CD14-positive monocyte (primary cell): ENCODE data around the gene PAPPA2. TPM values are rescaled to one million over a fixed set of nuclear protein-coding genes. Genes with fewer than 3 reads are reported as not detected.

ENCODE experiments used
- DNase-seq, 3 donors: peaks; one replicate each; pipeline ENCODE4 v3.0.0-alpha.2; 2011 to 2022
- H2AFZ ChIP-seq: 2 replicates; pipeline ENCODE4 v1.6.0; 2012; ENCODE audit warnings: mild to moderate bottlenecking, low read depth, low read length, inconsistent platforms; ENCODE audit not compliant: insufficient read depth, poor library complexity, severe bottlenecking
- H3K27ac ChIP-seq, 2 donors: 1 replicate in 1 of 2; 2 replicates in 1 of 2; pipeline ENCODE4 v1.5.1; 2012 to 2013; ENCODE audit warnings: low read length in 2 of 2, control low read depth in 1 of 2, inconsistent platforms in 1 of 2, low read depth in 1 of 2, mild to moderate bottlenecking in 1 of 2
- H3K27me3 ChIP-seq, 2 donors: one replicate each; pipeline versions ENCODE4 v1.6.0 to v1.6.1; 2011 to 2013; ENCODE audit warnings: low read length in 2 of 2; ENCODE audit not compliant: control insufficient read depth in 2 of 2, insufficient read depth in 2 of 2
- H3K36me3 ChIP-seq, 2 donors: replicated peaks in 1 of 2; 1 replicate in 1 of 2; 2 replicates in 1 of 2; pipeline versions ENCODE4 v1.5.1 to v1.6.1; 2012 to 2013; ENCODE audit warnings: low read length in 2 of 2, control low read depth in 1 of 2, inconsistent platforms in 1 of 2, mild to moderate bottlenecking in 1 of 2; ENCODE audit not compliant: insufficient read depth in 2 of 2, control insufficient read depth in 1 of 2
- H3K4me1 ChIP-seq, 2 donors: 1 replicate in 1 of 2; 2 replicates in 1 of 2; pipeline versions ENCODE4 v1.5.1 to v1.6.1; 2012 to 2013; ENCODE audit warnings: low read length in 2 of 2, control low read depth in 1 of 2, inconsistent platforms in 1 of 2, mild to moderate bottlenecking in 1 of 2, moderate library complexity in 1 of 2; ENCODE audit not compliant: insufficient read depth in 2 of 2, control insufficient read depth in 1 of 2
- H3K4me2 ChIP-seq: replicated peaks from 2 replicates; pipeline ENCODE3; 2012; ENCODE audit warnings: low read length, moderate library complexity, mild to moderate bottlenecking; ENCODE audit not compliant: poor library complexity, severe bottlenecking; ENCODE audit errors: extremely low read depth
- H3K4me3 ChIP-seq, 3 experiments: fragments of 200-600 bp in 1 of 3; sonication (generic) in 1 of 3; replicated peaks in 1 of 3; 1 replicate in 2 of 3; 2 replicates in 1 of 3; pipeline ENCODE4 v1.5.1; 2011 to 2013; ENCODE audit warnings: low read length in 3 of 3, mild to moderate bottlenecking in 3 of 3, control low read depth in 2 of 3, low read depth in 2 of 3, inconsistent platforms in 1 of 3, moderate library complexity in 1 of 3
- H3K79me2 ChIP-seq: 2 replicates; pipeline ENCODE4 v1.6.0; 2012; ENCODE audit warnings: mild to moderate bottlenecking, control low read depth, inconsistent platforms, low read length, moderate library complexity; ENCODE audit not compliant: insufficient read depth
- H3K9ac ChIP-seq: 2 replicates; pipeline ENCODE4 v1.6.0; 2017; ENCODE audit warnings: low read length, mild to moderate bottlenecking; ENCODE audit not compliant: insufficient read depth, poor library complexity, severe bottlenecking
- H3K9me3 ChIP-seq, 2 donors: replicated peaks in 1 of 2; 1 replicate in 1 of 2; 2 replicates in 1 of 2; pipeline versions ENCODE4 v1.5.1 to v1.6.1; 2012 to 2013; ENCODE audit warnings: low read length in 2 of 2, control low read depth in 1 of 2; ENCODE audit not compliant: control insufficient read depth in 1 of 2, insufficient read depth in 1 of 2
- H4K20me1 ChIP-seq: 2 replicates; pipeline ENCODE4 v1.6.0; 2012; ENCODE audit warnings: mild to moderate bottlenecking, low read length, control low read depth, moderate library complexity; ENCODE audit not compliant: insufficient read depth
- H3K27ac Mint-ChIP-seq, 7 donors: one replicate each; pipeline ENCODE4 v1.8.0; 2020; ENCODE audit warnings: mild to moderate bottlenecking in 7 of 7, mixed read lengths in 7 of 7, moderate library complexity in 6 of 7, inconsistent platforms in 2 of 7
- H3K27me3 Mint-ChIP-seq, 3 donors: one replicate each; pipeline ENCODE4 v1.8.0; 2021 to 2022; ENCODE audit warnings: low read depth in 3 of 3, mild to moderate bottlenecking in 3 of 3, mixed read lengths in 3 of 3, moderate library complexity in 3 of 3, inconsistent platforms in 1 of 3
- H3K36me3 Mint-ChIP-seq, 2 donors: one replicate each; pipeline ENCODE4 v1.8.0; 2020; ENCODE audit warnings: mixed read lengths in 2 of 2, inconsistent platforms in 1 of 2, mild to moderate bottlenecking in 1 of 2
- H3K4me1 Mint-ChIP-seq: one replicate; pipeline ENCODE4 v1.8.0; 2020; ENCODE audit warnings: mild to moderate bottlenecking, mixed read lengths
- H3K4me3 Mint-ChIP-seq, 2 donors: one replicate each; pipeline ENCODE4 v1.8.0; 2020; ENCODE audit warnings: mild to moderate bottlenecking in 2 of 2, mixed read lengths in 2 of 2, moderate library complexity in 1 of 2
- H3K9me3 Mint-ChIP-seq, 7 donors: one replicate each; pipeline ENCODE4 v1.8.0; 2020 to 2022; ENCODE audit warnings: mixed read lengths in 7 of 7, mild to moderate bottlenecking in 6 of 7, moderate library complexity in 6 of 7, inconsistent platforms in 2 of 7
- CTCF ChIP-seq: fragments of 200-600 bp; IDR thresholded peaks from one replicate; pipeline ENCODE4 v1.8.0; 2022; ENCODE audit warnings: antibody characterized with exemption, mild to moderate bottlenecking
- whole genome bisulfite sequencing: methylation state at CpG from one replicate; pipeline ENCODE4 v1.1.5; 2013; ENCODE audit warnings: missing lambda C conversion rate; ENCODE audit not compliant: insufficient coverage; 5-methylcytosine and 5-hydroxymethylcytosine counted together
- intact Hi-C, 2 donors: fragments of 100-400 bp; cut with micrococcal nuclease; formaldehyde crosslinking; loops; one replicate each; pipeline versions ENCODE4 v1.15.0 to v1.15.1; 2023
- polyA plus RNA-seq, 3 donors: library from polyadenylated mRNA; depleted of rRNA in 1 of 3; unstranded in 2 of 3; stranded (reverse) in 1 of 3; fragments of 300-500 nt in 2 of 3; fragments of >200 nt in 1 of 3; fragmentation: Illumina TruSeq in 2 of 3; gene quantifications; 1 replicate in 2 of 3; 2 replicates in 1 of 3; pipeline ENCODE4 v1.2.3, GENCODE V29; 2012 to 2021

The PAPPA2 gene
- polyA plus RNA-seq, 3 donors = not detected

DNA sequence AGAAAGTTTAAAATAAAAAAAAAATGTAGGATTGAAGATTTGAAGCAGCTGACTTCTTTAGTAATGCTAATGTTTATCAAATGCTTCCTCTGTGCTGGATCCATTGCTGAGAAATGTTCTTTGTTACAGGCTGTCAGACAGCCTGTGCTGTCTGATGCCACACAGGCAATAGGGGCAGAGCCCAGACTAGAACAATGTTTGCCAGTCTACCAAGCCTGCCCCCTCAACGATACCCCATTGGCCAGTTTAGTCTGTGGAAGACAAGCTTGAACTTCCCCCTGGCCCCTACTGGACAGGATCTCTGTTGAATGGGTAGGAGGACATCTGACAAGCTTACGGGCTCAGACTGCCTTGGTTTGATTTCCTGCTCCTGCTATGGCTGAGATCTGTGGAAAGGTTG lies 79.4 kb downstream of the PAPPA2 start:
- Histone ChIP-seq H3K36me3 (no peaks in the 10 kb centered on the region), H3K4me2 (no peak overlapping the region), H3K27me3 (no peaks in the 10 kb centered on the region), H2AFZ (no peak overlapping the region), H3K9me3 (no peaks in the 10 kb centered on the region), H3K4me3 (no peak overlapping the region), H3K27ac (no peak overlapping the region), H3K79me2 (no peaks in the 10 kb centered on the region), H3K9ac (no peak overlapping the region), H3K4me1 (no peaks in the 10 kb centered on the region), H4K20me1 (no peaks in the 10 kb centered on the region)
- Mint-ChIP-seq H3K27ac (no peak overlapping the region), H3K4me3 (no peak overlapping the region), H3K4me1 (no peaks in the 10 kb centered on the region), H3K27me3 (peaks cover 0 to 1% (median 0%) of the 10 kb centered on the region in 3 donors), H3K36me3 (no peaks in the 10 kb centered on the region), H3K9me3 (peaks cover 0 to 5% (median 3%) of the 10 kb centered on the region in 7 donors)
- DNase-seq = no peak
- 70% methylated on average over 2 of the region's 2 CpGs for WGBS
- no peak for TF ChIP-seq CTCF
- intact Hi-C loops = no loop called here

DNA sequence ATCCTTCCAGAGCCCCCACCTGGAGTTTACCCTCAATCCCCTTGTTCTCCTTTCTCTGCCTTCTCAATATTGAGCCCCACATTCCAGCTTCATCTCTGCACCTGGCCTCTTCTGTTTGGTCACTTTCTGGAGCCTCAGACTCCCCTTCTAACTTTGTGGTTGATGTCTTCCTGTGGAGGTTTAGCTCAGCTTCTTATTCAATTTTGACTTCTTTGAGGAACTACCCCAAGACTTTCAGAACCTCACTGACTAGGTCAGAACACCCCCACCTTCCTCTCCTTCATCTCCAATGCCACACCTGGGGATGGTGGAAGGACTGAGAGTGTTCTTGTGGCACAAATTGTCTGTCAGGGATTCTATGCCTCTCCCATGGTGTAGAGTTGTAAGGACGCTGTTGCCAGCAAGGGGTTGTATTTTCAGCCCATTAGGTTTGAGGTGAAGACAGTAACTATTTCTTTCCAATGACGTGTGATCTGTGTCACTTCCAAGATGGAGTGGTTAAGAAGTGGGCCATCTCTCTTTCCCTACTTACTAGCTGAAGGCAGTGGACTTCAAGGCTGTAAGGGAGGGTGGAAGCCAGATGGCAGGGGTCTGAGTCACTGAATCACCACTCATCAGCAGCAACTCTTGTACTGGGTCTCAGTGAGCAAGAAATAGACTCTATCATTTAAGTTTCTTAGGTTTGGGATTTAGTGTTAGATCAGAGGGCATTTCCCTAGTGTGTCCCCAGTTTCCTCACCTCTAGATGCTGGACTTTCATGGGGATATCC lies 80.6 kb downstream of the PAPPA2 start:
- H3K9ac ChIP-seq = no peak overlapping the region
- no peak overlapping the region for H3K4me2 ChIP-seq
- Mint-ChIP-seq H3K36me3 (no peaks in the 10 kb centered on the region), H3K4me1 (no peaks in the 10 kb centered on the region), H3K9me3 (peaks cover 0 to 4% (median 2%) of the 10 kb centered on the region in 7 donors), H3K4me3 (no peak overlapping the region), H3K27me3 (peaks cover 0 to 1% (median 0%) of the 10 kb centered on the region in 3 donors), H3K27ac (peak overlapping the region in 1 of 7 donors; percentile 59)
- no peaks in the 10 kb centered on the region for H3K79me2 ChIP-seq
- no peaks in the 10 kb centered on the region for H3K9me3 ChIP-seq
- intact Hi-C loops = no loop called here
- no peaks in the 10 kb centered on the region for H3K36me3 ChIP-seq
- DNase-seq = no peak
- H3K27ac ChIP-seq = no peak overlapping the region
- WGBS = no CpG with 5 or more reads among the region's 2 CpGs
- H3K27me3 ChIP-seq = no peaks in the 10 kb centered on the region
- H3K4me1 ChIP-seq = no peaks in the 10 kb centered on the region
- TF ChIP-seq CTCF = no peak
- no peak overlapping the region for H3K4me3 ChIP-seq
- H2AFZ ChIP-seq = no peak overlapping the region
- H4K20me1 ChIP-seq = no peaks in the 10 kb centered on the region
